Endothelial cell of umbilical vein (primary cell): Measurements from ENCODE around the gene SMIM20. TPM values are rescaled to one million over a fixed set of nuclear protein-coding genes. Genes with fewer than 3 reads are reported as not detected.

Experiments
- BruUV-seq: library from RNA; stranded (reverse); fragments of 400-500 nt; replicated peaks from 2 replicates; lab custom pipeline; 2021; lab: Mats Ljungman, UMichigan
- CTCF ChIA-PET: fragments of 300-600, 350-600 bp; sonication (Branson Sonifier 250); formaldehyde crosslinking; loops from one replicate; lab custom pipeline; 2021; ENCODE audit warnings: antibody characterized with exemption, inconsistent platforms; lab: Charles Lee
- POLR2A ChIA-PET: fragments of 300-600, 350-600 bp; sonication (Branson Sonifier 250); formaldehyde crosslinking; loops from one replicate; lab custom pipeline; 2021; ENCODE audit warnings: antibody characterized with exemption, inconsistent platforms; lab: Charles Lee
- DNase-seq: peaks from one replicate; pipeline ENCODE4 v3.0.0-alpha.2; 2011; ENCODE audit warnings: low read depth, low spot score
- FAIRE-seq: peaks from 2 replicates; lab custom pipeline; 2011; peaks lifted over from hg19 to GRCh38; lab: Jason Lieb, UNC
- H2AFZ ChIP-seq: 2 replicates; pipeline ENCODE4 v1.6.0; 2012; ENCODE audit warnings: low read depth, low read length, control low read depth, inconsistent platforms
- H3K27ac ChIP-seq: 2 replicates; pipeline ENCODE4 v1.5.1; 2011; ENCODE audit warnings: low read depth, mild to moderate bottlenecking, control low read depth, low read length, moderate library complexity; ENCODE audit not compliant: insufficient read depth
- H3K27me3 ChIP-seq, 2 experiments: 2 replicates each; pipeline versions ENCODE4 v1.6.0 to v1.6.1; 2011; ENCODE audit warnings: low read length in 2 of 2, mixed read lengths in 1 of 2; ENCODE audit not compliant: control insufficient read depth in 2 of 2, insufficient read depth in 2 of 2
- H3K36me3 ChIP-seq, 2 experiments: 2 replicates in 1 of 2; 3 replicates in 1 of 2; pipeline ENCODE4 v1.5.1; 2011; ENCODE audit warnings: low read length in 2 of 2, mild to moderate bottlenecking in 1 of 2, moderate library complexity in 1 of 2; ENCODE audit not compliant: control insufficient read depth in 2 of 2, insufficient read depth in 2 of 2; ENCODE audit errors: extremely low read depth in 1 of 2
- H3K4me1 ChIP-seq: 3 replicates; pipeline ENCODE4 v1.5.1; 2011; ENCODE audit warnings: mild to moderate bottlenecking, low read length; ENCODE audit not compliant: control insufficient read depth, insufficient read depth; ENCODE audit errors: extremely low read depth
- H3K4me2 ChIP-seq: 2 replicates; pipeline ENCODE4 v1.6.1; 2011; ENCODE audit warnings: low read length, control low read depth, mixed read lengths; ENCODE audit not compliant: insufficient read depth
- H3K4me3 ChIP-seq, 3 experiments: fragments of 200-600 bp in 1 of 3; sonication (generic), shearing (Covaris generic) in 1 of 3; replicated peaks in 1 of 3; 2 replicates each; pipeline ENCODE4 v1.5.1; 2011 to 2016; ENCODE audit warnings: control low read depth in 3 of 3, low read length in 3 of 3, mild to moderate bottlenecking in 2 of 3, inconsistent platforms in 1 of 3, low read depth in 1 of 3, moderate library complexity in 1 of 3; ENCODE audit not compliant: insufficient read depth in 1 of 3
- H3K79me2 ChIP-seq: 2 replicates; pipeline ENCODE4 v1.6.0; 2012; ENCODE audit warnings: low read length, inconsistent platforms; ENCODE audit not compliant: control insufficient read depth, insufficient read depth
- H3K9ac ChIP-seq: replicated peaks from 2 replicates; pipeline ENCODE3; 2011; ENCODE audit warnings: low read length, control low read depth; ENCODE audit not compliant: insufficient read depth; ENCODE audit errors: extremely low read depth
- H3K9me1 ChIP-seq: replicated peaks from 3 replicates; pipeline ENCODE4 v1.6.0; 2011; ENCODE audit warnings: mild to moderate bottlenecking, low read length; ENCODE audit not compliant: control insufficient read depth, insufficient read depth; ENCODE audit errors: extremely low read depth
- H3K9me3 ChIP-seq: replicated peaks from 2 replicates; pipeline ENCODE4 v1.5.1; 2012; ENCODE audit warnings: low read length, inconsistent platforms; ENCODE audit not compliant: control insufficient read depth, insufficient read depth
- H4K20me1 ChIP-seq: replicated peaks from 2 replicates; pipeline ENCODE3; 2011; ENCODE audit warnings: mild to moderate bottlenecking, low read length; ENCODE audit not compliant: control insufficient read depth, insufficient read depth; ENCODE audit errors: extremely low read depth
- EZH2 ChIP-seq: IDR thresholded peaks from 2 replicates; pipeline ENCODE4 v1.6.1; 2012; ENCODE audit warnings: borderline replicate concordance, low read depth, mild to moderate bottlenecking, moderate library complexity, low read length, inconsistent platforms; ENCODE audit not compliant: severe bottlenecking
- FOS ChIP-seq: IDR thresholded peaks from 2 replicates; pipeline ENCODE4 v1.6.1; 2011; ENCODE audit warnings: mild to moderate bottlenecking, low read length, moderate library complexity, borderline replicate concordance; ENCODE audit not compliant: insufficient read depth
- GATA2 ChIP-seq: IDR thresholded peaks from 2 replicates; pipeline ENCODE4 v1.7.0; 2011; ENCODE audit warnings: low read depth, mild to moderate bottlenecking, moderate library complexity, mixed read lengths, low read length; ENCODE audit not compliant: insufficient read length, insufficient read depth
- JUN ChIP-seq: IDR thresholded peaks from 2 replicates; pipeline ENCODE4 v1.6.1; 2011; ENCODE audit warnings: borderline replicate concordance, low read depth; ENCODE audit not compliant: insufficient read length, insufficient read depth
- MAX ChIP-seq: IDR thresholded peaks from 2 replicates; pipeline ENCODE4 v1.6.1; 2011; ENCODE audit not compliant: insufficient read depth, insufficient read length
- MYC ChIP-seq: IDR thresholded peaks from one replicate; pipeline ENCODE4 v1.6.1; 2011; ENCODE audit warnings: mild to moderate bottlenecking, low read depth, low read length
- POLR2A ChIP-seq: IDR thresholded peaks from 2 replicates; pipeline ENCODE4 v1.6.1; 2012; ENCODE audit warnings: low read depth, mild to moderate bottlenecking, control low read depth, low read length
- POLR2AphosphoS5 ChIP-seq: IDR thresholded peaks from 2 replicates; pipeline ENCODE4 v1.6.1; 2012; ENCODE audit warnings: low read depth, mild to moderate bottlenecking, control low read depth, low read length, moderate library complexity; ENCODE audit not compliant: insufficient read depth
- dilution Hi-C: fragments of 300-500 bp; cut with MboI; formaldehyde crosslinking; loops from one replicate; pipeline ENCODE4 v1.15.0; 2019; ENCODE audit warnings: low sequenced_read_pairs; ENCODE audit not compliant: extremely low pct_ligation_motif_present
- intact Hi-C: fragments of 100-400 bp; cut with micrococcal nuclease; formaldehyde crosslinking; loops from one replicate; pipeline ENCODE4 v1.10.0; 2022
- polyA plus RNA-seq, 4 experiments: library from polyadenylated mRNA; depleted of rRNA in 3 of 4; stranded (reverse) in 3 of 4; unstranded in 1 of 4; fragments of >200 nt; gene quantifications; 2 replicates each; pipeline versions ENCODE4 v1.2.1 to v1.2.3, GENCODE V29; 2011 to 2012; ENCODE audit warnings: missing spikeins in 1 of 4
- total RNA-seq: library from RNA; stranded (reverse); gene quantifications from 2 replicates; pipeline ENCODE4 v1.2.3, GENCODE V29; 2021
- TF ChIP-seq, protein P1 (sequence below), 2 donors: IDR thresholded peaks; 1 replicate in 1 of 2; 2 replicates in 1 of 2; pipeline ENCODE4 v1.5.1; 2011; ENCODE audit warnings: low read length in 2 of 2, mild to moderate bottlenecking in 2 of 2, moderate library complexity in 2 of 2, control low read depth in 1 of 2, inconsistent platforms in 1 of 2, low read depth in 1 of 2; ENCODE audit not compliant: insufficient read depth in 1 of 2; ENCODE audit errors: extremely low read depth in 1 of 2

SMIM20 gene
- total and polyA plus RNA-seq, 2 donors (not counting 3 experiments of a cell fraction or from before 2014, with no cell fraction given): 10.2 to 19.2 TPM

DNA sequence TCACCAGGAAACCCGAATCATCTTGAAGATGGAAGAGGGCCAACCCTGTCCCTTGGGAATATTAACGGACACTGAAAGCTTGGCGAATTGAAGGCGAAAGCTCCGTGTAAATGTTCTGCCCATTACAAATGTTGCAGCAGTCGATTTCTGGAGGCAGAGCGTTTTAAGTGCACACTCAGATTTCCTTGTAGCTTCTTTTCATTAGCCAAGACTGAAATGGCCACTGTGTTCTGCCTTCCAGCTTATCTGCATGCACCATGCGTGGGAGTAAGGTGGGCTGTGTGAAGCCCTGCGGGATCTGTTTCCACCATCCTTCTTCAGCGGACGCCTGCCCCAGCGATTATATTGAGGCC, 1.3 kb downstream of the SMIM20 start:
- CTCF ChIA-PET: no interaction called here
- DNase-seq: no peak
- H3K36me3 ChIP-seq: no peaks in the 10 kb centered on the region
- POLR2A ChIA-PET: no interaction called here
- H3K27me3 ChIP-seq: no peaks in the 10 kb centered on the region
- BruUV-seq: no TSS peak
- intact Hi-C loops (no loop called here), dilution Hi-C loops (no loop called here)
- no peaks in the 10 kb centered on the region for H4K20me1 ChIP-seq
- no peak overlapping the region for H2AFZ ChIP-seq
- no peak overlapping the region for H3K27ac ChIP-seq
- no peak for TF ChIP-seq FOS
- no peak for TF ChIP-seq MAX
- no peak for TF ChIP-seq GATA2
- no peak for TF ChIP-seq POLR2A
- no peak for TF ChIP-seq EZH2
- no peak for TF ChIP-seq JUN
- TF ChIP-seq POLR2AphosphoS5: no peak
- TF ChIP-seq MYC: no peak
- TF ChIP-seq, protein P1, sequence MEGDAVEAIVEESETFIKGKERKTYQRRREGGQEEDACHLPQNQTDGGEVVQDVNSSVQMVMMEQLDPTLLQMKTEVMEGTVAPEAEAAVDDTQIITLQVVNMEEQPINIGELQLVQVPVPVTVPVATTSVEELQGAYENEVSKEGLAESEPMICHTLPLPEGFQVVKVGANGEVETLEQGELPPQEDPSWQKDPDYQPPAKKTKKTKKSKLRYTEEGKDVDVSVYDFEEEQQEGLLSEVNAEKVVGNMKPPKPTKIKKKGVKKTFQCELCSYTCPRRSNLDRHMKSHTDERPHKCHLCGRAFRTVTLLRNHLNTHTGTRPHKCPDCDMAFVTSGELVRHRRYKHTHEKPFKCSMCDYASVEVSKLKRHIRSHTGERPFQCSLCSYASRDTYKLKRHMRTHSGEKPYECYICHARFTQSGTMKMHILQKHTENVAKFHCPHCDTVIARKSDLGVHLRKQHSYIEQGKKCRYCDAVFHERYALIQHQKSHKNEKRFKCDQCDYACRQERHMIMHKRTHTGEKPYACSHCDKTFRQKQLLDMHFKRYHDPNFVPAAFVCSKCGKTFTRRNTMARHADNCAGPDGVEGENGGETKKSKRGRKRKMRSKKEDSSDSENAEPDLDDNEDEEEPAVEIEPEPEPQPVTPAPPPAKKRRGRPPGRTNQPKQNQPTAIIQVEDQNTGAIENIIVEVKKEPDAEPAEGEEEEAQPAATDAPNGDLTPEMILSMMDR (IDR thresholded peaks at IDR 0.05; ENCODE audit: extremely low read depth in 1 of 2, insufficient read depth in 1 of 2, low read depth in 1 of 2, low read length in 2 of 2): no peak
- no peaks in the 10 kb centered on the region for H3K79me2 ChIP-seq
- H3K9ac ChIP-seq: no peak overlapping the region
- peaks cover 12% of the 10 kb centered on the region for H3K4me1 ChIP-seq
- no peak overlapping the region for H3K4me2 ChIP-seq
- no peaks in the 10 kb centered on the region for H3K9me1 ChIP-seq
- H3K9me3 ChIP-seq: no peaks in the 10 kb centered on the region
- H3K4me3 ChIP-seq: no peak overlapping the region
- FAIRE-seq: no peak
